Naive thymus-derived CD4-positive, alpha-beta T cell (primary cell): ENCODE measurements around the gene PNRC1. TPM values are rescaled to one million over a fixed set of nuclear protein-coding genes. Genes with fewer than 3 reads are reported as not detected.
A peak's percentile ranks its signal among the peaks of the same experiment; 100 is the strongest.

Experiments
- ATAC-seq: fragments of 150-1000 bp; cut with Tn5 transposase; 2 replicates; pipeline ENCODE4 v1.10.0; 2021; ENCODE audit warnings: mild to moderate bottlenecking, moderate library complexity
- CTCF ChIA-PET: fragments of 350-600 bp; sonication (Branson Sonifier 250); formaldehyde crosslinking; loops from one replicate; lab custom pipeline; 2021; ENCODE audit warnings: antibody characterized with exemption; lab: Charles Lee
- POLR2A ChIA-PET: fragments of 350-600 bp; sonication (Branson Sonifier 250); formaldehyde crosslinking; loops from one replicate; lab custom pipeline; 2021; ENCODE audit warnings: antibody characterized with exemption, inconsistent platforms; lab: Charles Lee
- DNase-seq, 9 donors: peaks; one replicate each; pipeline versions ENCODE4 v3.0.0 to v3.0.0-alpha.2; 2020 to 2022; ENCODE audit warnings: mixed read lengths in 1 of 9
- H3K27ac ChIP-seq: one replicate; pipeline ENCODE4 v1.7.0; 2013; ENCODE audit warnings: mild to moderate bottlenecking, low read depth, low read length, moderate library complexity
- H3K27me3 ChIP-seq, 2 donors: one replicate each; pipeline ENCODE4 v1.7.0; 2013; ENCODE audit warnings: low read length in 2 of 2, mild to moderate bottlenecking in 2 of 2, moderate library complexity in 2 of 2; ENCODE audit not compliant: control insufficient read depth in 2 of 2, insufficient read depth in 2 of 2
- H3K36me3 ChIP-seq, 3 experiments: 1 replicate in 2 of 3; 2 replicates in 1 of 3; pipeline ENCODE4 v1.7.0; 2013; ENCODE audit warnings: low read length in 3 of 3, mild to moderate bottlenecking in 3 of 3, moderate library complexity in 1 of 3; ENCODE audit not compliant: insufficient read depth in 3 of 3, control insufficient read depth in 2 of 3
- H3K4me1 ChIP-seq, 2 donors: one replicate each; pipeline ENCODE4 v1.7.0; 2013; ENCODE audit warnings: low read length in 2 of 2, mild to moderate bottlenecking in 2 of 2, moderate library complexity in 1 of 2; ENCODE audit not compliant: control insufficient read depth in 2 of 2, insufficient read depth in 2 of 2
- H3K4me3 ChIP-seq: 2 replicates; pipeline ENCODE4 v1.7.0; 2013; ENCODE audit warnings: mild to moderate bottlenecking, low read length
- H3K9me3 ChIP-seq, 3 experiments: 1 replicate in 2 of 3; 2 replicates in 1 of 3; pipeline ENCODE4 v1.7.0; 2013; ENCODE audit warnings: low read length in 3 of 3; ENCODE audit not compliant: control insufficient read depth in 2 of 3
- H3K27ac Mint-ChIP-seq, 9 donors: one replicate each; pipeline ENCODE4 v1.8.0; 2020 to 2022; ENCODE audit warnings: mixed read lengths in 9 of 9, mild to moderate bottlenecking in 8 of 9, moderate library complexity in 5 of 9, inconsistent platforms in 2 of 9
- H3K27me3 Mint-ChIP-seq, 5 donors: one replicate each; pipeline ENCODE4 v1.8.0; 2021 to 2022; ENCODE audit warnings: mixed read lengths in 5 of 5, mild to moderate bottlenecking in 1 of 5
- H3K36me3 Mint-ChIP-seq, 5 donors: one replicate each; pipeline ENCODE4 v1.8.0; 2020 to 2022; ENCODE audit warnings: mixed read lengths in 5 of 5, mild to moderate bottlenecking in 3 of 5, inconsistent platforms in 1 of 5
- H3K4me1 Mint-ChIP-seq, 7 donors: one replicate each; pipeline ENCODE4 v1.8.0; 2020 to 2022; ENCODE audit warnings: mixed read lengths in 7 of 7, mild to moderate bottlenecking in 3 of 7, inconsistent platforms in 1 of 7
- H3K4me3 Mint-ChIP-seq, 10 donors: one replicate each; pipeline ENCODE4 v1.8.0; 2020 to 2022; ENCODE audit warnings: mild to moderate bottlenecking in 10 of 10, mixed read lengths in 10 of 10, moderate library complexity in 6 of 10, inconsistent platforms in 2 of 10
- H3K9me3 Mint-ChIP-seq, 11 donors: one replicate each; pipeline ENCODE4 v1.8.0; 2020 to 2022; ENCODE audit warnings: mixed read lengths in 11 of 11, mild to moderate bottlenecking in 4 of 11, inconsistent platforms in 1 of 11, moderate library complexity in 1 of 11
- intact Hi-C, 2 donors: fragments of 100-400 bp; cut with micrococcal nuclease; formaldehyde crosslinking; loops; one replicate each; pipeline ENCODE4 v1.15.1; 2023
- polyA plus RNA-seq, 2 donors: library from polyadenylated mRNA; unstranded; fragments of 300-500 nt; fragmentation: Illumina TruSeq; gene quantifications; one replicate each; pipeline ENCODE4 v1.2.3, GENCODE V29; 2021
- total RNA-seq, 6 experiments: library from RNA in 5 of 6; stranded (reverse) in 5 of 6; gene quantifications; 1 replicate in 5 of 6; 2 replicates in 1 of 6; pipeline ENCODE4 v1.2.3 and lab custom pipeline; 2021 to 2026

The PNRC1 gene
- total and polyA plus RNA-seq, 7 experiments from 2014 or later: 108 to 822 (median 763) TPM

DNA sequence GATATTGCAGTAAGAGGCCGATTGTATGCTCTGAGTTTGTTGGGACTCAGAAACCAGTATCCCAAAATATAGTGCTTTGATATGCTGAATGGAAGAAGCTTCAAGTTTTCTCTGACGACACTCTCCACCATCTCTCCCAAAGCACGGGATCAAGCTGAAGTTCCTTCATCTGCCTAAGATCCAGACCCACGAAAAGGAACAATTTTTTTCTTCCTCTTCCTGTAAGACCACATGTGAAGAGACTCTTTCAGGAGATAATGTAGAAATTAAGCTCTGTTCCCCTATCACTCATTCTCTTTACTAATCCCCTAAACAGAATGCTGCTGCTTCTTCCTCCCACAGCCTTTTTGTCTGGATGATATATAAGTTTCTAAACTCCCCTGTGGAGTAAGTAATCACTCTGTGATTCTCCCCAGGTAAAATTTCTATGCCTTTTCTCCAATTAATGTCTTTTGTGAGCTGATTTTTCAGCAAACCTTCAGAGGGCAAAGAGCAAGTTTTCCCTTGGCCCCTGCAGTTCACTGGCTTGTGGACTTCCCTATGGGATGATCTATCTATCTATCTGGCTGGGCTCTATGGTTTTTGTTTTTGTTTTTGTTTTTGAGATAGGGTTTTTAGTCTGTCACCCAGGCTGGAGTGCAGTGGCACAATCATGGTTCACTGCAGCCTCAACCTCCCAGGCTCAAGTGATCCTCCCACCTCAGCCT lies 13.5 kb upstream of the PNRC1 start:
- no peak for DNase-seq
- Histone ChIP-seq H3K9me3 (no peaks in the 10 kb centered on the region), H3K4me1 (no peaks in the 10 kb centered on the region), H3K4me3 (no peak overlapping the region), H3K27me3 (no peaks in the 10 kb centered on the region), H3K27ac (no peak overlapping the region), H3K36me3 (no peaks in the 10 kb centered on the region)
- H3K27me3 Mint-ChIP-seq: peaks cover 0 to 22% (median 4%) of the 10 kb centered on the region in 5 donors
- no peaks in the 10 kb centered on the region for H3K36me3 Mint-ChIP-seq
- no peak overlapping the region for H3K4me3 Mint-ChIP-seq
- ChIA-PET CTCF (interaction anchor here (0.6 to 1.4 kb wide), 2 partner anchors 12 to 84 kb away, joined by 3 to 5 read pairs; no protein-coding TSS in a partner anchor), POLR2A (interaction anchor here (0.6 to 2.7 kb wide), 2 partner anchors 13 to 166 kb away, joined by 9 to 21 read pairs; partner anchors contain the start of gene PNRC1)
- peaks cover 0 to 13% (median 0%) of the 10 kb centered on the region in 7 donors for H3K4me1 Mint-ChIP-seq
- H3K9me3 Mint-ChIP-seq: peaks cover 0 to 2% (median 0%) of the 10 kb centered on the region in 11 donors
- intact Hi-C loops: no loop called here
- no peak overlapping the region for H3K27ac Mint-ChIP-seq
- ATAC-seq: peak; percentile 27

DNA sequence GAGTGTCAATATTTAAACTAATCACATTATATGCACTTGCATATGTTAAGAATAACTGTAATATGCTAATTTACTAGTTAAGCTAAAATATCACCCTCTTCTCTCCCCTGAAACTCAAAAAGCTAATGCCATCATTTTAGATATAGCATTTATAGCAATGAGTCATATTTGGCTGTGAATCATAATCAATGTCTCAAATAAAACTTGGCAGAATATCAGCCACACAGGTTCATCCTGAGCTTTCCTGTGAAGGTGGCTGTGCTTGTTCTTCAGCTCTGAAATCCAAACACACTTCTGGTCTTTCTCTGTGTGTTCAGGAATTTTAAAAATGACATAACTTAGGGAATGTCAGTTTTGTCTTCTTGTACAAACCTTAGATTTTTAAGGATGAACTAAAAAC lies 12.8 kb upstream of the PNRC1 start:
- no peak overlapping the region for H3K4me3 Mint-ChIP-seq
- H3K27me3 Mint-ChIP-seq: peaks cover 0 to 22% (median 4%) of the 10 kb centered on the region in 5 donors
- H3K9me3 Mint-ChIP-seq: peaks cover 0 to 2% (median 0%) of the 10 kb centered on the region in 11 donors
- no peak overlapping the region for H3K27ac Mint-ChIP-seq
- Histone ChIP-seq H3K9me3 (no peaks in the 10 kb centered on the region), H3K4me1 (no peaks in the 10 kb centered on the region), H3K36me3 (no peaks in the 10 kb centered on the region), H3K4me3 (no peak overlapping the region), H3K27ac (no peak overlapping the region), H3K27me3 (no peaks in the 10 kb centered on the region)
- H3K36me3 Mint-ChIP-seq: no peaks in the 10 kb centered on the region
- intact Hi-C loops: no loop called here
- H3K4me1 Mint-ChIP-seq: peaks cover 0 to 13% (median 4%) of the 10 kb centered on the region in 7 donors
- DNase-seq (no peak), ATAC-seq (no peak)
- ChIA-PET POLR2A (interaction anchor here (0.6 to 2.7 kb wide), 2 partner anchors 13 to 167 kb away, joined by 9 to 21 read pairs; partner anchors contain the start of gene PNRC1), CTCF (interaction anchor here (0.6 to 1.4 kb wide), 2 partner anchors 11 to 63 kb away, joined by 5 read pairs; no protein-coding TSS in a partner anchor)

DNA sequence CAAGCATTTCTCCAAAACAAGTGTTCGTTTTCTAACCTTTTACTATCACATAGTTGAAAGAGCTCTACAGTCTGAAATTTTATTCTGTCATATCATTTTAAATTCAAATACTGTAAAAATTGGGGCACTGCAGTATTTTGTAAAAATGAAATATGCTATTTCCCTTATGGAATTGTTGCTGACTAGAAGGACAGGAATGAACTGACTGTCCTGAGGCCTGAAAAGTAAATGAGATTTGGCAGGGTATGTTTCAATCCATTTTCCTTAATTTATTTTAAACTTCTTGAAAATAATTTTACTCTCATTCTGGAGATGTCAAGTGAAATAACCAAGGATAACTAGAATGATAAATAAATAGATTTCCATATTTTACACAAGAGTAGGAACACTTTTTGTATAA lies 11.9 kb upstream of the PNRC1 start:
- Histone ChIP-seq H3K27ac (no peak overlapping the region), H3K27me3 (no peaks in the 10 kb centered on the region), H3K4me3 (no peak overlapping the region), H3K9me3 (no peaks in the 10 kb centered on the region), H3K36me3 (no peaks in the 10 kb centered on the region), H3K4me1 (no peaks in the 10 kb centered on the region)
- Mint-ChIP-seq H3K27me3 (peaks cover 0 to 22% (median 4%) of the 10 kb centered on the region in 5 donors), H3K4me3 (no peak overlapping the region), H3K9me3 (peaks cover 0 to 2% (median 0%) of the 10 kb centered on the region in 11 donors), H3K4me1 (peaks cover 0 to 18% (median 7%) of the 10 kb centered on the region in 7 donors), H3K36me3 (no peaks in the 10 kb centered on the region), H3K27ac (no peak overlapping the region)
- POLR2A ChIA-PET: interaction anchor here (2.7 to 6.3 kb wide), 2 partner anchors 12 to 13 kb away, joined by 21 to 34 read pairs; partner anchors contain the start of gene PNRC1
- intact Hi-C loops: no loop called here
- ATAC-seq: no peak
- no peak for DNase-seq
- CTCF ChIA-PET: interaction anchor here (1.4 kb wide), 1 partner anchor 10 kb away, joined by 5 read pairs; no protein-coding TSS in a partner anchor

DNA sequence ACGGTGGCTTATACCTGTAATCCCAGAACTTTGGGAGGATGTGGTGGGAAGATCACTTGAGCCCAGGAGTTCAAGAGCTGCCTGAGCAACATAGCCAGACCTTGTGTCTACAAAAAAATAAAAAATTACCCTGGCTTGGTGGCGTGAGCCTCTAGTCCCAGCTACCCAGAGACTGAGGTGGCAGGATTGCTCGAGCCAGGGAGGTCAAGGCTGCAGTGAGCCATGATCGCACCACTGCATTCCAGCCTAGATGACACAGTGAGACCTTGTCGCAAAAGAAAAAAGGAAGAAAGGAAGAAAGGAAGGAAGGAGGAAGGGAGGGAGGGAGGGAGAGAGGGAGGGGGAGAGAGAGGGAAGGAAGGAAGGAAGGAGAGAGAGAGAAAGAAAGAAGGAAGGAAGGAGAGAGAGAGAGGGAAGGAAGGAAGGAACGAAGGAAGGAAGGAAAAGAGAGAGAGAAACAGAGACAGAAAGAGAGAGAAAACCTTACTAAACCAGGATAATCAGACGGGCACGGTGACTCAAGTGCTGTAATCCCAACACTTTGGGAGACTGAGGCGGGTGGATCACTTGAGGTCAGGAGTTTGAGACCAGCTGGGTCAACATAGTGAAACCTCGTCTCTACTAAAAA lies 10.9 kb upstream of the PNRC1 start:
- Histone ChIP-seq H3K27ac (no peak overlapping the region), H3K4me3 (no peak overlapping the region), H3K4me1 (no peaks in the 10 kb centered on the region), H3K27me3 (no peaks in the 10 kb centered on the region), H3K9me3 (no peaks in the 10 kb centered on the region), H3K36me3 (no peaks in the 10 kb centered on the region)
- DNase-seq: no peak
- H3K27ac Mint-ChIP-seq: peak overlapping the region in 1 of 9 donors; percentile 62
- ATAC-seq: no peak
- peaks cover 0 to 18% (median 7%) of the 10 kb centered on the region in 7 donors for H3K4me1 Mint-ChIP-seq
- intact Hi-C loops: no loop called here
- peaks cover 0 to 22% (median 4%) of the 10 kb centered on the region in 5 donors for H3K27me3 Mint-ChIP-seq
- no peaks in the 10 kb centered on the region for H3K36me3 Mint-ChIP-seq
- H3K9me3 Mint-ChIP-seq: peaks cover 0 to 4% (median 0%) of the 10 kb centered on the region in 11 donors
- CTCF ChIA-PET: no interaction called here
- POLR2A ChIA-PET: interaction anchor here (1.5 to 6.3 kb wide), 2 partner anchors 9 to 12 kb away, joined by 3 to 34 read pairs; partner anchors contain the start of gene PNRC1
- H3K4me3 Mint-ChIP-seq: no peak overlapping the region

DNA sequence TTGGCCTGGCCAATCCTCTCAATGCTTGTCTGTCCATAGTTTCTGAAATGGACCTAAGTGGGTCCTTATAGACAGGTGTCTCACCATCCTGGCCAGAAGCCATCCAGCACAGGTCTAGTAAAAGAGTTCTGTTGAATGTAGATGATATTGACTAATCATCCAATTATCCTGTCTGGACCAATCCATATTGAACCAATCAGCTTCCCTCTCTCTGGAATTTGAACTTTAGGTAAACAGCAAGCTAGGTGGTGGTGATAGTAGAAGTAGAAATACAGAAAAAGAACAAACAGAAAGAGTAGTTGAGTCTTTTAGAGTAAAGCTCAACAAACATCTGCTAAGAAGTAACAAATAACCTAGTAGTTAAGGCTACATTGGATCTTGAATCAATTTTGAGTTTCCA lies 9.5 kb upstream of the PNRC1 start:
- intact Hi-C loops: no loop called here
- no peak overlapping the region for H3K4me3 ChIP-seq
- H3K27me3 ChIP-seq: no peaks in the 10 kb centered on the region
- H3K27me3 Mint-ChIP-seq: peaks cover 0 to 22% (median 4%) of the 10 kb centered on the region in 5 donors
- H3K27ac ChIP-seq: no peak overlapping the region
- no peaks in the 10 kb centered on the region for H3K36me3 Mint-ChIP-seq
- no peak overlapping the region for H3K4me3 Mint-ChIP-seq
- ATAC-seq (no peak), DNase-seq (no peak)
- no peaks in the 10 kb centered on the region for H3K36me3 ChIP-seq
- CTCF ChIA-PET: no interaction called here
- POLR2A ChIA-PET: interaction anchor here (6.3 kb wide), 1 partner anchor 11 kb away, joined by 34 read pairs; the partner anchor contains the start of gene PNRC1
- H3K4me1 Mint-ChIP-seq: peaks cover 0 to 18% (median 7%) of the 10 kb centered on the region in 7 donors
- peaks cover 0 to 4% (median 0%) of the 10 kb centered on the region in 11 donors for H3K9me3 Mint-ChIP-seq
- no peaks in the 10 kb centered on the region for H3K4me1 ChIP-seq
- H3K9me3 ChIP-seq: no peaks in the 10 kb centered on the region
- no peak overlapping the region for H3K27ac Mint-ChIP-seq

DNA sequence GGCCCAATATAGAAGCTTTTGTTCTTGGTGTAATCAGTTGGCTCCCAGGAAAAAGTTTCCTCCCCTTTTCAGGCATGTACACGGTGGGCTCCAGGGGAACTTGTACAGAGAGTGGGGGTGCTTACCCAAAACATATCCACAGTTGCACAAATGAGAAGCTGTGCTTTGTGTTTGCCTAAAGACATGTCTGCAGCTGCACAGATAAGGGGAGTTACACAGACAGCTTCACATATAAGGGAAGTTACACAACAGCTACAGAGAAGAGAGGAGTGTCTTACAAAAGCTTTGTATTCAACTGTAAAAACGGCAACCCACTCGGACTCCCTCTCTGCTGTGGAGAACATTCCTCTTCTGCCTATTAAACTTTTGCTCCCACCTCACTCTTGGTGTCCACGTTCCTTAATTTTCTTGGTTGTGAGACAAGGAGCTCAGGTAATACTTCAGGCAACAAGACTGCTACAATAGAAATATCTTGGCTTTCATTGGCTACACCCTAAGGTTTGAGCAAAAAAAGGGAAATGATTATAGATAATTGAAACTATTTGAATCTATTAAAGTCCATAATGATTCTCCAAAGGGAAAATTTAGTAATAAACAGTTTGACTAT lies 7.4 kb upstream of the PNRC1 start:
- peaks cover 0 to 31% (median 6%) of the 10 kb centered on the region in 7 donors for H3K4me1 Mint-ChIP-seq
- peak overlapping the region in 6 of 9 donors; percentile 1 to 91 (median 78) for H3K27ac Mint-ChIP-seq
- ChIA-PET POLR2A (interaction anchor here (6.3 kb wide), 1 partner anchor 9 kb away, joined by 34 read pairs; the partner anchor contains the start of gene PNRC1), CTCF (interaction anchor here (1.7 kb wide), 1 partner anchor 10 kb away, joined by 6 read pairs; no protein-coding TSS in a partner anchor)
- H3K4me3 Mint-ChIP-seq: peak overlapping the region in 7 of 10 donors; percentile 45 to 77 (median 64)
- H3K9me3 ChIP-seq: no peaks in the 10 kb centered on the region
- ATAC-seq (peak; percentile 81), DNase-seq (peak in 2 of 9 donors; percentile 14)
- no peaks in the 10 kb centered on the region for H3K36me3 ChIP-seq
- intact Hi-C loops: no loop called here
- H3K27me3 ChIP-seq: no peaks in the 10 kb centered on the region
- H3K36me3 Mint-ChIP-seq: peaks cover 0 to 2% (median 0%) of the 10 kb centered on the region in 5 donors
- H3K4me3 ChIP-seq: no peak overlapping the region
- H3K4me1 ChIP-seq: peaks cover 0 to 4% of the 10 kb centered on the region in 2 donors
- peaks cover 0 to 4% (median 0%) of the 10 kb centered on the region in 11 donors for H3K9me3 Mint-ChIP-seq
- peaks cover 0 to 9% (median 0%) of the 10 kb centered on the region in 5 donors for H3K27me3 Mint-ChIP-seq
- no peak overlapping the region for H3K27ac ChIP-seq
